GM18867 (cell line): ENCODE measurements around the gene SNAPC1.
"Not testable (repeated sequence)": the region's sequence is repeated elsewhere in the genome, so short reads cannot be mapped to it uniquely, and the experiment has no call there.

Source experiments
- ATAC-seq: cut with Tn5 transposase; IDR thresholded peaks from one replicate; pipeline ENCODE4 v1.9.1; 2021; ENCODE audit warnings: mild to moderate bottlenecking, moderate library complexity; ENCODE audit not compliant: unreplicated experiment

SNAPC1 gene

DNA sequence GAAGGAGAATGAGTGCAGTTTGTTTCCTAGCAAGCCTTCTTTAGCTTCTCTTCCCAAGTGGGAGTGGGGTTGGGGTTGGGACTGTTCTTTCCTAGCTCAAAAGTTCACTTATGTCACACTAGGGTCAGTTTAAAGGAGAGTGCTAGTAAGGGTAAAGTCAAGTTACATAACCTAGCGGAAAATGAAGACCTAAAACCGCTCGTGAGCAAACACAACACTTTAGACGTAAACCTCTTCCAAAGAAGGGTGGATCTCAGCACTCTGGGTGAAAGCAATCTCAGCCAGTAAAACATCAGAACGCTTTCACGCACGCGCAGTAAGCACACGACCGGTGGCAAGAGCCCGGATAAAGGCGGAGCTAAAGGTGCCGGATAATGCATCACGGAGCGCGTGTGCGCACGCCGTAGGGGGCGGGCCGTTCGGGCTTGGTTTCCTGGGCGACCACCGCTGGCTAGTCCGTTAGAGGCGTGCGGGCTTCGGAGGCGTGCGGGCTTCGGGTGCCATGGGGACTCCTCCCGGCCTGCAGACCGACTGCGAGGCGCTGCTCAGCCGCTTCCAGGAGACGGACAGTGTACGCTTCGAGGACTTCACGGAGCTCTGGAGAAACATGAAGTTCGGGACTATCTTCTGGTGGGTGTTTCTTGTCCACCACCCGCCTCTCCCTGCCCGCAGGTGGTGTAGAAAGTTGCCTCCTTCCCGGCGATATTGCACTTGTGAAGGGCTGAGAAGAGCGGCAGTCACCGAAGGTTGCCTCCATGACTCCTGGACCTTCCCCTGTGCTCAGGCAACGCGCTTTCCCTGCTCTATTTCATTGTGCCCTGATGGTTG is at the start of gene SNAPC1:
TSS of gene SNAPC1 (plus strand) at position 462 of the 828 bp plus-strand sequence. CDS start at position 503, 41 bp downstream.
- peak; percentile 99 for ATAC-seq

- ATAC-seq, result no peak
Measured at GRCh38 chr14:61713724-61714437, 48.3 kb upstream of the SNAPC1 start.

- no peak for ATAC-seq
Measured at GRCh38 chr14:61716956-61717355, 45.3 kb upstream of the SNAPC1 start.

DNA sequence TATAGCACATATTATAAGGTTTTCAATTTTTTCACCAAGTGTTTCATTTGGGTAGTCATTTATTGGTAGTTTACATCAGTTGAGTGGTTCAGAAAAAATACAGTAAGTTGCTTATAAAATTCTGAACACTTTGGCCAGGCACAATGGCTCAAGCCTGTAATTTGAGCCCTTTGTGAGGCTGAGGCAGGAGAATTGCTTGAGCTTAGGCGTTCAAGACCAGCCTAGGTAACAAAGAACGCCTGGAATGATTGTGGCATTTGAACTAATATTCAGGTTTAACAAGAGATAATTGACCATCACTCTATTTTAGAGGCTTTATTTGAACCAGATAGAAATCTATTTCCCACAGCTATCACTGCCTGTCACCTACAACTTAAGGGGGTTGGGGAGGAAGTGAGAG is 44.2 kb upstream of the SNAPC1 start:
- no peak for ATAC-seq

- no peak for ATAC-seq
Measured at GRCh38 chr14:61719344-61720293, 42.6 kb upstream of the SNAPC1 start.

DNA sequence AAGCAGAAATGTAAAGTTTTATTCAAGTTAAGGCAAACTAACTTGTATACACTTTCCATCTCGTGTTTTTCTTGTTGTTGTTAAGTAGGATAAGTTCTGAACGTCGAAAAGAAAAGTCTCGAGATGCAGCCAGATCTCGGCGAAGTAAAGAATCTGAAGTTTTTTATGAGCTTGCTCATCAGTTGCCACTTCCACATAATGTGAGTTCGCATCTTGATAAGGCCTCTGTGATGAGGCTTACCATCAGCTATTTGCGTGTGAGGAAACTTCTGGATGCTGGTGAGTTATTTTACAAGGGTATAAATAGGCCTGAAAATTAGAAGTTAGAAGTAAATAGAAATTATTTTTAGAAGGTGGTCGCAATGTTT is 41.9 kb upstream of the SNAPC1 start:
- no peak for ATAC-seq

DNA sequence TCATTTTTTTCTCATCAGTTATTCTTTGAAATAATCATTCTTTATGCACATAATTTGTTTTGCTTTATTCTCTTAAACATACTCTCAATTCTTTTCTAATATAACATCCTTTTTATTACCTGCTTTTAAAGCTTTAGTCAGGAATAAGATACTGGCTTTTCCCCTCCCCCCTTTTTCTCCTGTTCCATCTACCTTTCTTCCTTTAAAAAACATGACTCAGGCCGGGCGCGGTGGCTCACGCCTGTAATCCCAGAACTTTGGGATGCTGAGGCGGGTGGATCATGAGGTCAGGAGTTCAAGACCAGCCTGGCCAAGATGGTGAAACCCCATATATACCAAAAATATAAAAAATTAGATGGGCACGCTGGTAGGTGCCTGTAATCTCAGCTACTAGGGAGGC is 41.5 kb upstream of the SNAPC1 start:
- ATAC-seq, result no peak

GRCh38 chr14:61724133-61724532 is 38.1 kb upstream of the SNAPC1 start:
- no peak for ATAC-seq

GRCh38 chr14:61726778-61727658 is 35.2 kb upstream of the SNAPC1 start:
- no peak for ATAC-seq

GRCh38 chr14:61730756-61731373 is 31.4 kb upstream of the SNAPC1 start:
- no peak for ATAC-seq

DNA sequence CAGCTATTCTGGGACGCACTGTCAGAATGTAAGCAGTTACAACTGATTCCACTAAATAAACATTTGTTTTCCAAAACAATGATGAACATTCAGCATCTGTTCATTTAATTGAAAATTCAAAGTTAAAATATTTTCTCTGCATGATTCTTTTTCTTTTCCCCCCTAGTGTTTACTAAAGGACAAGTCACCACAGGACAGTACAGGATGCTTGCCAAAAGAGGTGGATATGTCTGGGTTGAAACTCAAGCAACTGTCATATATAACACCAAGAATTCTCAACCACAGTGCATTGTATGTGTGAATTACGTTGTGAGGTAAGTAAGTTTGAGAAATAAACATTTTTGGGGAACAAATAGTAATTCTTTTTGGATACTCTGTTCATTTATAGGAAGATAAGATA is 28.2 kb upstream of the SNAPC1 start:
- no peak for ATAC-seq

- ATAC-seq, result no peak
Measured at GRCh38 chr14:61736751-61737150, 25.5 kb upstream of the SNAPC1 start.

DNA sequence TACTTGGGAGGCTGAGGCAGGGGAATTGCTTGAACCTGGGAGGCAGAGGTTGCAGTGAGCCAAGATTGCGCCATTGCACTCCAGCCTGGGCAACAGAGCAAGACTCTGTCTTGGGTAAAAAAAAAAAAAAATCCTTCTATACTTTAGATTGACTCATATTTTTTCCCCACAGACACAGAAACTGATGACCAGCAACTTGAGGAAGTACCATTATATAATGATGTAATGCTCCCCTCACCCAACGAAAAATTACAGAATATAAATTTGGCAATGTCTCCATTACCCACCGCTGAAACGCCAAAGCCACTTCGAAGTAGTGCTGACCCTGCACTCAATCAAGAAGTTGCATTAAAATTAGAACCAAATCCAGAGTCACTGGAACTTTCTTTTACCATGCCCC is 24.3 kb upstream of the SNAPC1 start:
- no peak for ATAC-seq

- ATAC-seq, result no peak
Measured at GRCh38 chr14:61739133-61739532, 23.1 kb upstream of the SNAPC1 start.

GRCh38 chr14:61742371-61742770 is 19.8 kb upstream of the SNAPC1 start:
- ATAC-seq, result no peak

- no peak for ATAC-seq
Measured at GRCh38 chr14:61744238-61744637, 18.0 kb upstream of the SNAPC1 start.

DNA sequence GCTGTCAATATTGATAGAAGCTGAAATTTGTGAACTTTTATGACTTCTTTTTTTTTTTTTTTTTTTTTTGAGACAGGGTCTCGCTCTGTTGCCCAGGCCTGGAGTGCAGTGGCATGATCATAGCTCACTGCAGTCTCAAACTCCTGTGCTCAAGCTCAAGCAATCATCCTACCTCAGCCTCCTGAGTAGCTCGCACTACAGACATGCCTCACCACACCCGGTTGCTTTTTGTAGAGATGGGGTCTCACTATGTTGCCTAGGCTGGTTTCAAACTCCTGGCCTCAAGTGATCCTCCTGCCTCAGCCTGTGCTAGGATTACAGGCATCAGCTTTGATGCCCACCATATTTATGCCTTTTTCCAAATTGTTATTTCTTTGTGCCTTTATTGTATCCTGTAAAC is 15.9 kb upstream of the SNAPC1 start:
- not testable (repeated sequence) for ATAC-seq

DNA sequence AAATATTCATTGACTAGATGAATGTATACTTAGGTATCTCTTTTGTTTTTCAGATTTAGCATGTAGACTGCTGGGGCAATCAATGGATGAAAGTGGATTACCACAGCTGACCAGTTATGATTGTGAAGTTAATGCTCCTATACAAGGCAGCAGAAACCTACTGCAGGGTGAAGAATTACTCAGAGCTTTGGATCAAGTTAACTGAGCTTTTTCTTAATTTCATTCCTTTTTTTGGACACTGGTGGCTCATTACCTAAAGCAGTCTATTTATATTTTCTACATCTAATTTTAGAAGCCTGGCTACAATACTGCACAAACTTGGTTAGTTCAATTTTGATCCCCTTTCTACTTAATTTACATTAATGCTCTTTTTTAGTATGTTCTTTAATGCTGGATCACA is 15.3 kb upstream of the SNAPC1 start:
- no peak for ATAC-seq

DNA sequence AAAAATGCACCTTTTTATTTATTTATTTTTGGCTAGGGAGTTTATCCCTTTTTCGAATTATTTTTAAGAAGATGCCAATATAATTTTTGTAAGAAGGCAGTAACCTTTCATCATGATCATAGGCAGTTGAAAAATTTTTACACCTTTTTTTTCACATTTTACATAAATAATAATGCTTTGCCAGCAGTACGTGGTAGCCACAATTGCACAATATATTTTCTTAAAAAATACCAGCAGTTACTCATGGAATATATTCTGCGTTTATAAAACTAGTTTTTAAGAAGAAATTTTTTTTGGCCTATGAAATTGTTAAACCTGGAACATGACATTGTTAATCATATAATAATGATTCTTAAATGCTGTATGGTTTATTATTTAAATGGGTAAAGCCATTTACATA is 14.9 kb upstream of the SNAPC1 start:
- no peak for ATAC-seq

GRCh38 chr14:61749264-61749663 is 13.0 kb upstream of the SNAPC1 start:
- ATAC-seq, result no peak
